Erythroblast (primary cell): ENCODE measurements around the gene DAPL1.
"Not testable (repeated sequence)": the region's sequence is repeated elsewhere in the genome, so short reads cannot be mapped to it uniquely, and the experiment has no call there.

Source experiments
- DNase-seq, 2 experiments: peaks; one replicate each; lab custom pipeline; 2025; lab: John Stamatoyannopoulos, UW
- GATA1 ChIP-seq: IDR thresholded peaks from 2 replicates; pipeline ENCODE4 v1.6.1; 2011; ENCODE audit warnings: low read depth, mild to moderate bottlenecking, control low read depth, low read length, moderate library complexity
- POLR2A ChIP-seq: IDR thresholded peaks from 2 replicates; pipeline ENCODE4 v1.6.1; 2011; ENCODE audit warnings: mild to moderate bottlenecking, low read length

Gene DAPL1

DNA sequence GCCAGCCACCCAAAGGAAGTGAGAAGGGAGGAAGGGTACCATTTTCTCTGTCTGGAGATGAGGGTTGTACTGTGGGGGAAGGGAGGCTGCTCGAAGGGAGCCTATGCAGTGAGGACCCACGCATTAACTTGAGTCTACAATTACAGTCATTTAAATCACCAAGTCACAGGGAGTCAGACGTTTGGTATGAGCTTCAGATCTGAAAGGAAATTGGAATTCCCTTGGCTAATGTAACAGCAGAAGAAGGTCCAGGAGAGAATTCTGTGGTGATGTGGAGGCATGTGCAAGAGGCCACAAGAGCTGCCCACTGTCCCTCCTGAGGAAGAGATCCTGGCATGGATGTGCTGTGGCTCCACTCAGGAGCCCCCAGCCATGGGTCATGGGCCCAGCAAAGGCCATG lies 22.5 kb downstream of the DAPL1 start:
- no peak for DNase-seq
- TF ChIP-seq POLR2A = no peak
- no peak for TF ChIP-seq GATA1

DNA sequence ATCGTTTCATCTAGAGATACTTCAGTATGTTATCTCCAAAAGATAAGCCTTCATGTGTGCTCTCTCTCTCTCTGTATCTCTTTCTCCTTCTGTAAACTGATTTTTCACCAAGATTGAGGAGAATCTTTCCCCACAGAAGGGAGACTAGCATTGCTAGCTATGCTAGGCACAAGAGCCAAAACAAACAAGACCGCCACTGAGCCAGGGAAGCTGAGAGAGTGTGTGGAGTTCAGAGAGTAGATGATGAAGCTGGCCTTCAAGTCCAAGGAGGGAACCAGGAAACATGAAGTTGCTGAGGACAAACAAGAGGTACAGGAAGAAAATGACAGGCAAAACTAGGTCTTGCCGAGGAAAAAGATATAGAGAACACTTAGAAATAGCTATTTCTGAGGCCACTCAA lies 23.4 kb downstream of the DAPL1 start:
- no peak for TF ChIP-seq GATA1
- TF ChIP-seq POLR2A = no peak
- DNase-seq = no peak

DNA sequence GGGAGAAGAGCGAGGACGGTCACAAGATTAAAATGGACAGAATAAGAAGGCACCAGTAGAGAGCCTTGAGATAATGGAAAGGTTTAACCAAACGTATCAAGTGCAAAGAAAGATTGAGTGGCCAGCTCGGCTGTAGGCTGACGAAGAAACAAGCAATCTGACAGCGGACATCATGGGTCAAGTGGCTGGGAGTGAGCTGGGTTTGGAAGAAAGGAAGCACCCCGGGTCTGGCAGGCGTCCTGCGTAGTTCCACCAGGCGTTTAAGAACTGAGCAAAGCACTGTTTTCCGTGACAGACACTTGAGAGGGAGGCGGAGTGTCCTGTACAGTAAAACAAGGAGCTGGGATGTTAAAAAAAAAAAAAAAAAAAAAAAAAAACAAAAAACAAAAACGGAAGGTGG lies 27.1 kb downstream of the DAPL1 start:
- no peak for TF ChIP-seq GATA1
- TF ChIP-seq POLR2A = no peak
- DNase-seq = no peak

DNA sequence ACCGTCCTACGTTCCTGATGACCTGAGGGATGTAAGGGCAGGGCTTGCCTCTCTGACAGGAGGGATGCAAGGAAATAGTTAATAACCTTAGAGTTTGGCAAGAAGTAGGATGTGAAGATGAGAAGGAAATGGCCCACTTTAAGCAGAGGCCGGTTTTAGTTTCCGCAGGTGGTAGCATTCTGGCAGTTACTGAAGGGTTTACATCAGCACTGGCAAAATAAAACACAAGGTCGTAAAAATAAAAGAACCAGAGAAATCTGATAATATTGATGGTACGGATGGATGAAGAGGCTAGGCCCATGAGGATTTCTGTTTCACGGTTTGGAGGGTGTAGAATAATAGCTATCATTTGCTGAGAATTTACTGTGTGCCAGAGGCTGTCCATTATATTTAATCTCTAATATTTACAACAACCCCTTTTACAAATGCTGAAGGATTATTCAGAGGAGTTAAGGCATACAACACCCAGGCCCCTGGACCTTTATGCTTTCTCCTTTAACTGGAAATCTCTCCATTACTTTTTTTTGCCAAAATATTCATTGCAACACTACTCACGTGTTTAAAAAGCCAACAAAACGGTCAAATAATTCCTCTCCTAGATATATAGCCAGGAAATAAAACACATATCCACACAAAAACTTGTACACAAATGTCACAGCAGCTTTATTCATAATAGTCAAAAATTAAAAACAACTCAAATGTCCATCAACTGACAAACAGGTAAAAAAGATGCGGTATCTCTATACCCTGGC lies 28.5 kb downstream of the DAPL1 start:
- TF ChIP-seq POLR2A (no peak), GATA1 (no peak)
- DNase-seq = no peak

DNA sequence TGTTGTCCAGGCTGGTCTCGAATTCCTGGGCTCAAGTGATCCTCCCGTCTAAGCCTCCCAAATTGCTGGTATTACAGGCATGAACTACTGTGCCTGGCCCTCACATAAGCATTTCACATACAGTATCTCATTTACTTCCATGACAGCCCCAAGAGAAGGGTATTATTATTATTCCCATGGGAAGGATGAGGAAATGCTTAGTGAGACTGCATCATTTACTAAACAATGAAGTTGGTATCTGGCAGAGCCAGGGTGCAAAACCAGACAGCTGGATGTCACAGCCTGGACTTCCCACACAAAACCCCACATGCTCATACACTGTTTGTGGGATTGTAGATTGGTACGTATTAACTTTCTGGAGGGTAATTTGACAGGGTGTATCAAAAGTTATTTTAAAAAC lies 29.9 kb downstream of the DAPL1 start:
- TF ChIP-seq GATA1 = no peak
- TF ChIP-seq POLR2A = no peak

DNA sequence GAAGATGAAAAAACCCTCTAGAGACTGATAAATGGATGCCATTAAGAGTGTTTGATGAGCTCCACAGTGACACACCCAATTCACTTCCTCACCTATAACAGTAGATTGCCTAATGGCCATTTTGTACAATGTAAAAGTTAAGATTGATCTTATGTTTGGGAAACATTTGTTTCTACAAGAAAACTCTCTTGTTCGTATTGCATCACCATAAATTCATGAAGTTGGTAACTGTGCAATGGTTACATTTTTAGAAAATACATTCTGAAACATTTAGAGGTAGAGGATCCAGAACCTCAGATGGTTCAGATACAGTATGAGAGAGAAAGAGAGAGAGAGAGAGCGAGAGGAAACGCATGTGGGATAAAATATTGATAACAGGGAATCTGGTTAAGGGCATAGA lies 31.8 kb downstream of the DAPL1 start:
- DNase-seq = no peak
- TF ChIP-seq GATA1 = no peak
- no peak for TF ChIP-seq POLR2A

More for the DNA sequence above, 29.9 kb downstream of the DAPL1 start:
- no peak for DNase-seq

DNA sequence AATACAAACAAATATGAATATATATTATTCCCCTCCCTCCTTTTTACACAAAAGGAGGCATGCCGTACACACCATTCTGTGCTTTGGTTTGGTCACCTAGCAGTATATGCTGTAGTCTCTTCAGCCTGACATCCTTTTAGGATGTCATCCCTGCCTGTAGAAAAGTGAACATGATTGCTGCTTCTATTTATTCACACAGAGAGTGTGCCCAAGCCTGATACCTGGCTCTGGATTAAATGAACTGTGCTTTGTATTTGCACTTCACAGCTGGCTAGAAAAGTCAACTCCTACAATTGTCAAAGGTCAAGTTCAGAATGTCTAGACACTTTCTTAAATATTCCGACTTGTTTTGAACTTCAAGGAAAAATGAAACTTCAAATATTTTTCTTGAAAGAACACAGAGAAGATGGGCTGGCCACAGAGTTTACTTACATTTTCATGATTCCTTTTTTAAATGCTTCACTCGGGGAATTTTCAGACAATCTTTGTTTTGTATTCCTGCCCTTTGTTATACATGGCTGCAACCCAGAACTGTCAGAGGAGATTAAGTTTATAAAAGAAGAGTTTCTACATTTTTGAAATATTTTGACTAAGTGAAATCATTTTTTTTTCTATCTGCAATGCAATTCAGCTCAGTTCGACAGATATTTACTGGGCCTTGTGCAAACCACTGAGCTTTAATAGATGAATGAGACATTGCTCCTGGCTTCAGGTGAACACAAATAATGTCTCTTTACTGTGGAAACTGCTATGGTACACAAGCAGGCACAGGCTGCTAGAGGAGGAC lies 33.5 kb downstream of the DAPL1 start:
- no peak for DNase-seq
- TF ChIP-seq POLR2A = no peak
- TF ChIP-seq GATA1 = no peak

DNA sequence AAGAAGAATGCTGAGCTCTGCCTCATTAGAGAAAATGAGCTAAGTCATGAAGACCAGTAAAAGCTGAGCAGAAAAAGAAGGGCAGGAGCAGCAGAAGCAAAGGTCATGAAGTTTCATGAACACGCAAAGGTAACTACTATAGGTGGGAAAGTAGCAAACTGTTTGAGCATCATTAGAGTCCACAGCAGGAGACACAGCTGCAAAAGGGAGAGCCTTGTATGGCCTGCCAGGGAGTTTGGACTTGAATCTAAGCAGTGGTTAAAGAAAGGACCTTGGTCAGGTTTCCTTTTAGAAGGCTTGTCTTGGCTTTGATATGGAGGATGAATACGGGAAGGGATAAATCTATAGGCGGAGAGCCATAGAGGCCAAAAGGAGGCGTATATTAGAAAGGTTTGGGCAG lies 34.0 kb downstream of the DAPL1 start:
- TF ChIP-seq GATA1 = no peak
- no peak for TF ChIP-seq POLR2A
- no peak for DNase-seq

DNA sequence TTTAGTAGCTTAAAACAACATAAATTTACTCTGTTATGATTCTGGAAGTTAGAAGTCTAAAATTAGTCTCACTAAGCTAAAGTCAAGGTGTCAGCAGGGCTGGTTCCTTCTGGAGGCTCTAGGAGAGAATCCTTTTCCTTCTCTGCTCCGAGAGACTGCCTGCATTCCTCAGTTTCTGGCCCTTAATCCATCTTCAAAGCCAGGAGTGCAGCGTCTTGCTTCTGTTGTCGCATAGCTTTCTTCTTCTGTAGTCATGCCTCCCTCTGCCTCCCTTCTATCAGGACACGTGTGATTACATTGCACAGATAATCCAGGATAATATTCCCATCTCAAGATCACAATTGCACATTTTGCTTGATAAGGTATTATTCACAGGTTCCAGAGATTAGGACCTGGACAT lies 35.1 kb downstream of the DAPL1 start:
- TF ChIP-seq POLR2A (no peak), GATA1 (no peak)

DNA sequence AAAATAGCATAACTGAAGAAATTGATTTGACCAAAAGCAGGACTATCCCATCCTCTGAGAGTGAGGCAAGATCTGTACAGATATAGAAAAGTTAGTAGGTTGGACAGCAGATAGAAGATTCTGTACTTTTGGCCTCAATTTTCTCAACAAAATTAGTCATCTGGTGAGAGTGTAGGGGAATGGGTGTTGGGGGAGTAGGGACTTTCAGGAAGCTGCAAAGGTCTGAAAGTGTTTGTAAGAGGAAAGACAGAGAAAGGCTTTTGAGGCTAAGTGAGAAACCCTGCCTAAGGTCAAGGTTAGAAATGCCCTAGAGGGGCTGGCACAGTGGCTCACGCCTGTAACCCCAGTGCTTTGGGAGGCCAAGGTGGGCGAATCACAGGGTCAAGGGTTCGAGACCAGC lies 40.3 kb downstream of the DAPL1 start:
- TF ChIP-seq POLR2A = no peak
- no peak for TF ChIP-seq GATA1
- DNase-seq = no peak

More for the DNA sequence above, 35.1 kb downstream of the DAPL1 start:
- DNase-seq = no peak

DNA sequence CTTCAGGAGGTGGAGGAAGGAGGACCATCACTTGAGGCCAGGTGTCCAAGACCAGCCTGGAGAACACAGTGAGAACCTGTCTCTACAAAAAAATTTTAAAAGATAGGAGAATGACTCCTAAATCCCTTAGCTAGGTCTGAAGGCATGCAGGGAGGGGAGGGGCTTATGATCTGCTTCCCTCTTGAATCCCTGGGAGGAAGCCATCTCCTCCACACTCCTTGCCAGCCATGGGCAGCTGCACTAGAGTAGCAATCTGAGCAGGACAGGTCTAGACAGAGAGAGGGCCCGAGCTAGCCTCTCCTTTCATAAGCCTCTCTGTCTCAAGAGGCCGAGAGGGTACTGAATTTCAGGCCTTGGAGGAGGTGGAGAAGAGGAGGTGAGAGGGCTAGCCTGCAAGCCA lies 42.5 kb downstream of the DAPL1 start:
- no peak for DNase-seq
- no peak for TF ChIP-seq GATA1
- no peak for TF ChIP-seq POLR2A

DNA sequence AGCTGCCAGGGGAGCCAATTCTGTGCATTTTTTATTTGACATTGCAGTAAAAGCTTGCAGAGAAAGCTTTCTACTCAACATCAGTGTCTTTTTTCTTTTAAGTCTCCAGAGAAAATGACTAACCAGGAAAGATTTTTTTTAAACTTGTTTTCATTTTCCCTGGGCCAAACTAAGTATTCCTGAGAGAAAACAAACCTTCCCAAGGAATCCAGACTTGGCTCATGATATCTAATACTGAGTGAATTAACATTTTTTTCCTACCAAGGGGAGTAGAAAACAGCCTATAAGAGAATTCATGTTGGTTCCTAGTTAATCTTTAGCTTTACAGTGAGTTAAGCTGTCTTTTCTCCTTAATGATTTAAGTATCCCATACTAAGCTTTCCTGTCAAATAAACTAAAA lies 46.7 kb downstream of the DAPL1 start:
- TF ChIP-seq POLR2A = no peak
- TF ChIP-seq GATA1 = no peak
- no peak for DNase-seq

DNA sequence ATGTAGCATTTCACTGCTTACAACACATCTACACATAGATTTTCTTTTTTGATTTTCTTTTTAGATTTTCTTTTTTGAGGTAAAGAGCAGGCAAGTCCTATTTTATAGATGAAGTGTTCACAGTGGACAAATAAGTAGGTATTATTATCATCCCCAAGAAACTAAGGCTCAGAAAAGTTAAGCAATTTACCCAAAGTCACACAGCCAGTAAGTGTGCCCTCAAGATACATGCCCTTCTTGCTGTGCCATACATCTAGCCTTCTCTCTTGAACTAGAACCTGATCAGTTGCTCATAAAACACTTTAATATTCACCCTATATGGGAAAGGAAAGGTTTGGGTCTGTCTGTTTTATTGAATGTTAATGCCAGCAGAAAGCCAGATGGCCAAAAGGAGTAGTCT lies 50.3 kb downstream of the DAPL1 start:
- TF ChIP-seq POLR2A = no peak
- TF ChIP-seq GATA1 = no peak
- DNase-seq = no peak

DNA sequence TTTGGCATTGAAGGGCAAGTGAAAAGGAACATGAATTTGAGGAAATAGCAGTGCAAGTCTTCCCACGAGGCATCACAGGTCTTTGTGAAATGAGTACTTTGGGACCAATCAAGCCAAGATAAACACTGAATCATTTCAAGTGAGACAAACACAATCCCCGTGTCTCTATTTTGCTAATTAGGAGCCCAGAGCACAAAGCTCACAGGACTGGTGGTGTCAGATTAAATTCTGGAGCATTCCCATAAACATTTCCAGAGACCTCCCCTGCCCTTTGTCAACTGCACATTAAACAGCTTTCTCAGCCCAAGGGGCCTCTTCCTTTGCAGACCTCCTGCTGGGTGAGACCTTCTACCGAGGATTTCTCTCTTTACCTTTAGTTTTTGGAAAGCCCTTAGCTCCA lies 50.7 kb downstream of the DAPL1 start:
- TF ChIP-seq GATA1 = no peak
- no peak for TF ChIP-seq POLR2A
- no peak for DNase-seq

DNA sequence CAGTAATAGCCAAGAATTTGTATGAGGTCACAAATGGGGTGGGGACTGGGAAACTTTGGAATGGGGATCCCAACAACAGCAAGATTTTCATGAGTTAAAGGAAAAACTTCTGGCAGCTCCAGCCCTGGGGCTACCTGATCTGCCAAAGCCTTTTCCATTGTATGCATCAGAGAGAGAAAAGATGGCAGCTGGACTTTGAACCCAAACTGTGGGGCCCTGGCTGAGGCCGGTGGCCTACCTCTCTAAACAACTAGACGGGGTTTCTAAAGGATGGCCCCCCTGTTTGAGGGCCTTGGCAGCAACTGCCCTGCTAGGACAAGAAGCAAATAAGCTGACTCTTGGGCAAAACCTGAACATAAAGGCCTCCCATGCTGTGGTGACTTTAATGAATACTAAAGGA lies 52.4 kb downstream of the DAPL1 start:
- not testable (repeated sequence) for DNase-seq

DNA sequence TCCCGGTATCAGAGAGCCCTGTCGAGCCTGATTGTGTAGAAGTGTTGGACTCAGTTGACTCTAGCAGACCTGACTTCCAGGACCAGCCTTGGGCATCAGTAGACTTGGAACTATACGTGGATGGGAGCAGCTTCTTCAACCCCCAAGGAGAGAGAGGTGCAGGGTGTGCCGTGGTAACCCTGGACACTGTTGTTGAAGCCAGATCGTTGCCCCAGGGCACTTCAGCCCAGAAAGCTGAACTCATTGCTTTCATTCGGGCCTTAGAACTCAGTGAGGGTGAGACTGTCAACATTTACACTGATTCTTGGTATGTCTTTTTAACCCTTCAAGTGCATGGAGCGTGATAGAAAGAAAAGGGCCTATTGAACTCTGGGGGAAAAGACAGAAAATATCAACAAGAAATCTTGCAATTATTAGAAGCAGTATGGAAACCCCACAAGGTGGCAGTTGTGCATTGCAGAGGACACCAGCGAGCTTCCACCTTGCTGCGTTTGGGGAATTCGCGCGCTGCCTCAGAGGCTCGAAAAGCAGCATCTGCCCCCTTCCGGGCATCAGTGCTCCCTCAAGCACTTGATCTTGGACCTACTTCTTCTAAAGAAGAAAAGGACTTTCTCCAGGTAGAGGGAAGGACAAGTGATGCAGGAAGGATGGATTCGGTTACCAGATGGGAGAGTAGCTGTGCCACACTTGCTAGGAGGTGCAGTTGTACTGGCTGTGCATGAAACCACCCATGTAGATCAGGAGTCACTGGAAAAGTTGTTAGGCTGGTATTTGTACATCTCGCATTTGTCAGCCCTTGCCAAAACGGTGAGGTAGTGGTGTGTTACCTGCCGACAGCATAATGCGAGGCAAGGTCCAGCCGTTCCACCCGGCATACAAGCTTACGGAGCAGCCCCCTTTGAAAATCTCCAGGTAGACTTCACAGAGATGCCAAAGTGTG lies 53.2 kb downstream of the DAPL1 start:
- not testable (repeated sequence) for DNase-seq

DNA sequence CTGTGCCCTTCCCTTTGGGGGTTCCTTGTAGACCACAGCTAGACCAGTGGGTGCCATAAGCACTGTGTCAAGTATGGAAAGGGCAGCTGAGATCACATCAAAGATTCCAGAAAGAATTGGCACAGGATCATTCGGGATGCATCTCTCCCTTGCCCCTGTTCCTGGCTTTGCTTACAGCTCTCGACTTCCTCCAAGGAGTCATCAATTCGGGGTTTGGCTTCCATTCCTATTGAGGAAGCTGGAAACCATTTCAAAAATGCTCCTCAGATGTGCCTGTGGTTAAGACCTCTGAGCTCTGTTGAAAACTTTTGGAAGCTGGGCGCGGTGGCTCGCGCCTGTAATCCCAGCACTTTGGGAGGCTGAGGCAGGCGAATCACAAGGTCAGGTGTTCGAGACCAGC lies 65.1 kb downstream of the DAPL1 start:
- DNase-seq = not testable (repeated sequence)

DNA sequence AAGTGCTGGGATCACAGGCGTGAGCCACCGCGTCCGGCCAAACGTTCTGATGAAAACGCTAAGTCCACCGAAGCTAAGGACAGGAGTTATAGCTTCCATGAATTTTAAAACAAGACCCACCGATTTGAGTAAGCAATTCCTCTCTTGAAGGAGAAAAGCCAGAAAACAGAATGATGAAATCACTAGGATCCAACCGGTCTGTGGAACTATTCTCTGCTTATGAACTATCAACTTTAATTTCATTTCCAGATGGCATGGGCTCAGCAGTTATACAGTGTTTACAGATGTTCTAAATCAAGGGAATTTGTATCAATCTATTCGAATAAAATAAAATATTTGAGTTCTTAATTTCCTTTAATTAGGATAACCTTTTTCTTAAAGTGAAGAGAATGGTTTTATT lies 66.5 kb downstream of the DAPL1 start:
- DNase-seq = not testable (repeated sequence)

DNA sequence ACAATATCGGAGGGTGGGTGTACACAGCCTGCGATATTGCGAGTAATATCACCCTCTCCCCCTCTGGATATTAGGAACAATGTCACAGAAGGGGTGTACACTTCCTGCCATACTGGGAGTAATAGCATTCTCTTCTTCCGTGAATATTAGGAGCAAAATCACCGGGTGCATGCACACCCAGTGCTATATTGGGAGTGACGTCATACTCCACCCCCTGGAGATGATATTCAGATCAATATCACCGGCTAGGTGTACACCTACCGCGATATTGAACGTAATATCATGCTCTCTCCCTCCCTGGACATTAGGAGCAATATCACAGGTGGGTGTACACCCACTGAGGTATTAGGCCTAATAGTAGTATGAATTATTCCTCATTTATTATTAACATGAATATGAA lies 70.4 kb downstream of the DAPL1 start:
- DNase-seq = not testable (repeated sequence)
